A673 (cell line): ENCODE results near the gene IQCH.

Source experiments
- EZH2 ChIP-seq: fragments of 200-600 bp; sonication (generic); IDR thresholded peaks from 2 replicates; pipeline ENCODE4 v1.6.1; 2017; ENCODE audit warnings: borderline replicate concordance, low read depth, mild to moderate bottlenecking, mixed read lengths, antibody characterized with exemption, low read length; ENCODE audit not compliant: poor library complexity, severe bottlenecking
- TF ChIP-seq, protein P1 (sequence below): fragments of 300-800, 200-600 bp; sonication (generic); conservative IDR thresholded peaks from 2 replicates; pipeline ENCODE4 v1.5.1; 2017; ENCODE audit warnings: low read depth, mild to moderate bottlenecking, antibody characterized with exemption, low read length, moderate library complexity, mixed read lengths

DNA sequence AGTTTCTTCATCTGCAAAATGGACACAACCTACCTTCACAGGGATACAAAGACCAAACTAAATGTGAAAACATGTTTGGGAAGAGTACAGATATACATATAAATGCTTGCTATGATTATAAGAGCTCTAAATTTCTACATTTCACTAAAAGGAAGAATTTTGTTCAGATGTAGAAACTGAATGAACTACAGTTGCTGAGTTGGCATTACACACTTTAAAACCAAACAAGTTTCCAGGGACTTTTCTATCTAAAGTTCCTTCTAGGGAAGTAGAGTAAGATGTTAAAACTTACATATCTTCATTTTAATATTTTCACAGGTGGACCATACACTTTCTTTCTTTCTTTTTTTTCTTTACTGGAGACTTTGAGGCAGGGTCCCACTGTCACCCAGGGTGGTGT lies 4.8 kb upstream of the IQCH start:
- TF ChIP-seq, protein P1, sequence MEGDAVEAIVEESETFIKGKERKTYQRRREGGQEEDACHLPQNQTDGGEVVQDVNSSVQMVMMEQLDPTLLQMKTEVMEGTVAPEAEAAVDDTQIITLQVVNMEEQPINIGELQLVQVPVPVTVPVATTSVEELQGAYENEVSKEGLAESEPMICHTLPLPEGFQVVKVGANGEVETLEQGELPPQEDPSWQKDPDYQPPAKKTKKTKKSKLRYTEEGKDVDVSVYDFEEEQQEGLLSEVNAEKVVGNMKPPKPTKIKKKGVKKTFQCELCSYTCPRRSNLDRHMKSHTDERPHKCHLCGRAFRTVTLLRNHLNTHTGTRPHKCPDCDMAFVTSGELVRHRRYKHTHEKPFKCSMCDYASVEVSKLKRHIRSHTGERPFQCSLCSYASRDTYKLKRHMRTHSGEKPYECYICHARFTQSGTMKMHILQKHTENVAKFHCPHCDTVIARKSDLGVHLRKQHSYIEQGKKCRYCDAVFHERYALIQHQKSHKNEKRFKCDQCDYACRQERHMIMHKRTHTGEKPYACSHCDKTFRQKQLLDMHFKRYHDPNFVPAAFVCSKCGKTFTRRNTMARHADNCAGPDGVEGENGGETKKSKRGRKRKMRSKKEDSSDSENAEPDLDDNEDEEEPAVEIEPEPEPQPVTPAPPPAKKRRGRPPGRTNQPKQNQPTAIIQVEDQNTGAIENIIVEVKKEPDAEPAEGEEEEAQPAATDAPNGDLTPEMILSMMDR, result no peak
- TF ChIP-seq EZH2, result no peak
